Suppressor macrophage treated with lipopolysaccharide for 1 hour (primary cell): ENCODE data around the gene OR52I1.

Source experiments
- DNase-seq, 3 donors: peaks; one replicate each; pipeline ENCODE4 v3.0.0-alpha.2; 2020 to 2022

The OR52I1 gene, protein sequence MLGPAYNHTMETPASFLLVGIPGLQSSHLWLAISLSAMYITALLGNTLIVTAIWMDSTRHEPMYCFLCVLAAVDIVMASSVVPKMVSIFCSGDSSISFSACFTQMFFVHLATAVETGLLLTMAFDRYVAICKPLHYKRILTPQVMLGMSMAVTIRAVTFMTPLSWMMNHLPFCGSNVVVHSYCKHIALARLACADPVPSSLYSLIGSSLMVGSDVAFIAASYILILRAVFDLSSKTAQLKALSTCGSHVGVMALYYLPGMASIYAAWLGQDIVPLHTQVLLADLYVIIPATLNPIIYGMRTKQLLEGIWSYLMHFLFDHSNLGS

DNA sequence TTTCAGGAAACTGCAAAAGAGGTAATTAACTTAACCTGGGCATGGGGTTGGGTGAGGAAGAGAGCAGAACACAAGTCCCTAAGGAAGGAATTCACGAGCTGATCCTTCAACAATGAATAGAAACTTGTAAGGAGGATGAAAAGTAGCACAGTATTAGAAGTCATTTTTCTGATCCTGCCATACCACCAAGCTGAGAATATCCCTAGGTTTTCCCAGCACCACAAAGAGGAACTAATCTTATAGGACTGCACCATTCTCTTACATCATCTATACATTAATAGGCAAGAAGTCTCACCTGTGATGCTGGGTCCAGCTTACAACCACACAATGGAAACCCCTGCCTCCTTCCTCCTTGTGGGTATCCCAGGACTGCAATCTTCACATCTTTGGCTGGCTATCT is at the start of gene OR52I1:
OR52I1 (plus strand) TSS at position 301 of the 400 bp plus-strand sequence; CDS start at position 301, 0 bp downstream.
- no peak for DNase-seq

DNA sequence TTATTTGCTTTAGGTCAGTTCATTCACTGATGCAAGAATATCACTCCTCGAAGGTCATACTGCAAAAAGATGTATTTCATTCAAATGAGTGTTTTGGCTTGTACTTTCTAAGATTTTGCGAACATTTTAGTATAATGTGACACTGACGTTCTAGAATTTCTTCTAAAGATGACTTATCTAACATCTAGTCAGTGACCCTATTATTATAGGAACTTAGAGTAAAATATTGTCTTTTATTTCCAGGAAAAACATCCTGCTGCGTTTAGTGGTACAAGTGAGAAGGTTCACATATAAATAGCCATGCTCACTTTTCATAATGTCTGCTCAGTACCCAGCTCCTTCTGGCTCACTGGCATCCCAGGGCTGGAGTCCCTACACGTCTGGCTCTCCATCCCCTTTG is 48.9 kb upstream of the OR52I1 start, which contains the start of gene OR52M1:
OR52M1 (plus strand) TSS at position 301 of the 400 bp plus-strand sequence; CDS start at position 301, 0 bp downstream.
- no peak for DNase-seq

DNA sequence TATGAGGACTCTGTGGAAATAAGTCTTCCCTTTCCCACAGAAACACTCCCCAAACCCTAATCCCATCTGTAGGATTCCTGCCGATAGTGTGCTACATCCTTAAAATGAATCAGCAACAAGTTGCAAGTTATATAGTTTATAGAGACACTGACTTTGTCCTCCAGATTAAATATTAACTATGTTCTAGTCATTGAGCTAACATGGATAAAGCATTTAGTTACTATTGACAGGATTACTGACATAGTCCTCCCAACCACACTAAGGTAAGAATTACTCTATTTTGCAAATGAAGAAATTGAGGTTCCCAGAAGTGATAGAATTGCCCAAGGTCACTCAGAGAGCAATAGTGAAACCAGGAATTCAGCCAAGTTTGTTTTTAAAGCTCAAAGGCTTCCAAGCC is 47.0 kb upstream of the OR52I1 start:
- DNase-seq = no peak

DNA sequence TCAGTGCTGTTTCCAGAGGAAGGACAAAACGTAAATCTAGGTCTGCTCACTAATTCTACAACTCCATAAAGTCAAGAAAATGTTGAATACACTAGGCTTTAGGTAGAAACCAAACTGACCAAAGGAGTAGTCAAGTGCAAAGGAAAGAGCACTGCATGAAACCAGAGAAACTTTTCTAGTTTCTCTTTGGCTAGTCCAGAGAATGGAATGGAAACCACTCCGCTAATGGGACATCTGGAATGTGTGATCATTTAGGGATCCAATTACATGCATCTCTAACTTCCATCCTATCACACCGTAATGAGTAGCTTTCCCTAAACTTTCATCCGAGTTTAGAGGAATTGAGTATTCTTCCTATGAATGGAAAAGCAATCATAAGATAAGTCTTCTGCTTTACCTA is 46.4 kb upstream of the OR52I1 start:
- DNase-seq = no peak

DNA sequence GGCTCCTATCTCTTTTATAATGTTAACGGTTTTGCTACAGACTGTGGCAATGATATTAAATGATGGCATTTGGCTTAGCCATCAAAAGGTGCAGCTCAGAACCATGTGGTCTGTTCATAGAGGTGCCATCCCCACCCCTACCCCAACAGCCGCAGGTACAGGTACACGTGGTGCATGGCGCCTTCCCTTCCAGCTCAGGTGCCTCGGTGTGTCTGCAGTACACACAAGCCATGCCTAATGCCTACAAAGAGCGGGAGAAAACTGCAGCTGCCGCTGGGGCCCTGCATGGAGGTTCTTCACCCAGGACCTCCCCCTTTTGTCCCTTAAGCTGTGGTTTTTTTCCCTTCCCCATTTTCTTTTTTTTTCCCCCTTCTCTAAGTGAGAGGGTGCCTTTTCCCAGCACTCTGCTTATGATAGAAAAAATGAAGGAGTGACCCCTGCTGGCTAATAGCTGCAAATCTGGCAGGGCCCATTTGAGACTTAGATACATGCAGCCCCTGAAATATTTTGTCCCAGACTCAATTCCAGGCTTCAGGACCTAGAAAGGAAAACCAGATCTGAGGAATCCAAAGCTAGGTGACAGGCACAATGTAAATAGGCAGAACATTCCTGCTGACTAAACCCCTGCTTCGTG is 42.4 kb upstream of the OR52I1 start:
- peak; percentile 21 to 43 (median 37) for DNase-seq

DNA sequence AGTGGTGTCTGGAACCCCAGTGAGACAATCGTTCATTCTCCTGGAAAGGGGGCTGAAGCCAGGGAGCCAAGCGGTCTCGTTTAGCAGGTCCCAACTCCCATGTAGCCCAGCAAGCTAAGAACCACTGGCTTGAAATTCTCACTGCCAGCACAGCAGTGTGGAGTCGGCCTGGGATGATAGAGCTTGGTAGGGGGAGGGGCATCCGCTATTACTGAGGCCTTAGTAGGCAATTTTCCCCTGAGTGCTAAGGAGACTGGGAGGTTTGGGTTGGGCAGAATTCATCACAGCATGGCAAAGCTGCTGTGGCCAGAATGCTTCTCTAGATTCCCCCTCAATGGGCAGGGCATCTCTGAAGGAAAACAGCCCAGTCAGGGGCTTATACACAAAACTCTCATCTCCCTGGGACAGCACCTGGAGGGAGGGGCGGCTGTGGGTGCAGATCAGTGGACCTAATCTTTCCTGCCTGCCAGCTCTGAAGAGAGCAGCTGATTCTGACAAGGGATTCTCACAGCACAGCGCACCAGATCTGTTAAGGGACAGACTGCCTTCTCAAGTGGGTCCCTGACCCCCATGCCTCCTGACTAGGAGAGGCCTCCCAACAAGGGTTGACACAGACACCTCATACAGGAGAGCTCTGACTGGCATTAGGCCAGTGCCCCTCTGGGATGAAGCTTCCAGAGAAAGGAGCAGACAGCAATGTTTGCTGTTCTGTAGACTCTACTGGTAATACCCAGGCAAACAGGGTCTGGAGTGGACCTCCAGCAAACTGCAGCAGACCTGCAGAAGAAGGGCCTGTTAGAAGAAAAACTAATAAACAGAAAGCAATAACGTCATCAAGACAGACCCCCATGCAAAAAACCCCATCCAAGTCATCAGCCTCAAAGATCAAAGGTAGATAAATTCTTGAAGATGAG is 34.1 kb upstream of the OR52I1 start:
- DNase-seq = no peak

GRCh38 chr11:4560467-4560866 is 33.4 kb upstream of the OR52I1 start:
- DNase-seq = no peak

- DNase-seq = no peak
Measured at GRCh38 chr11:4565371-4565770, 28.5 kb upstream of the OR52I1 start.

GRCh38 chr11:4569075-4569474 is 24.8 kb upstream of the OR52I1 start:
- DNase-seq = no peak

- no peak for DNase-seq
Measured at GRCh38 chr11:4576880-4577279, 17.0 kb upstream of the OR52I1 start.

DNA sequence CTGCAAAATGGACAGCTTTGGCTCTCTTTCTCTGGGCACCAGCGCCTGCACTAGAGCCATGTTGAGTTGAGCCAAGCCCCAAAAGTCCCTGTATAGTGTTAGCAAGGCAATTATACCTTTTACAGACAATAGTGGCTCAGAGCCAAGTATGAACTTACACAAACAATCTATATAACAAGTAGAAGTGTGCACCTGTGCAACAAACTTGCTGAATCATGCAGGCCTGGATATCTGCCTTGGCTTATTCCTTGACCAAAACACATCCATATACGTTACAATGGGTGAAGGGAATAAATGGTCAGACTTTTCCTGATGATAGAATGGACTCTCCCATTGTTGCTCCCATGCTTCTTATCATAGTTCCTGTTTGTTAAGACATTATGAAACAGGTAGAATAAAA is 16.1 kb upstream of the OR52I1 start:
- no peak for DNase-seq

- no peak for DNase-seq
Measured at GRCh38 chr11:4578624-4579023, 15.2 kb upstream of the OR52I1 start.

- DNase-seq = no peak
Measured at GRCh38 chr11:4580124-4580523, 13.7 kb upstream of the OR52I1 start.

- DNase-seq = no peak
Measured at GRCh38 chr11:4581443-4581842, 12.4 kb upstream of the OR52I1 start, which contains the start of gene OR52I2. OR52I2 (plus strand) TSS chr11:4581743.

DNA sequence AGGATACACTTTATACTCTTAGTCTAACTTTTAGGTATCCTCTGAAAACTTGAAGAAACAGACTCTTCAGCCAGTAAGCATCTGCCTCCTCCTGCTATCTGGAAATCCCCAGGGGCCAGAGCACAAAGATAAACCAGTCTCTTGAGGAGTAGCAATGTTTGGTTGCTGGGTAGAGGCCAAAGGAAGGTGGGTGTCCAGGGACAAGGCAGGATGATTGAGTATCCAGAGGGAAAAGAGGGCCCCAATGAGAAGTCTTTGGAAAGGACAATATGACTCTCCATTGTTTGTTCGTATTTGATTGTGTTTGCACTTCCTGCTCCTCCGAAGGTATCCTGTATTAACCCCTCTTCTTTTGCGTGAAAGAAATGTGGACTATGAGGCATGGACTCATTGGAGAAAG is 4.8 kb upstream of the OR52I1 start:
- DNase-seq = no peak

DNA sequence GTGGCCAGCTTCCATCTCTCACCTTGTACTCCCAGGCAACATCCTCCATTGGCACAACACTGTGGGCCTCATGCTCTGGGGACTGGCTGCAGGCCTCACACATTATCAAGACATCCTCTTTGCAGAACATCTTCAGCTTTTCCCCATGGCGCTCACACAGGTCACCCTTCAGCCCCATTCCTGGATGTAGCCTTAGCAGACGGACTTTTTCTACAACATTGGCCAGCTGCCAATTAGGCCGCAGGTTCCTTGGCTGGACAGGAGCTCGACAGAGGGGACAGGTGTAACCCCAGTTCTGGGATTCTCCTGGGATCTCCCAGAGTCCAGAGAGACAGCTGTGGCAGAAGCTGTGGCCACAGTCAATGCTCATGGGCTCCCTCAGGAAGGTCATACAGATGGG is 11.2 kb downstream of the OR52I1 start:
- no peak for DNase-seq

- no peak for DNase-seq
Measured at GRCh38 chr11:4606231-4607015, 12.6 kb downstream of the OR52I1 start.

GRCh38 chr11:4607096-4607495 is 13.3 kb downstream of the OR52I1 start:
- peak; percentile 33 to 48 (median 39) for DNase-seq

DNA sequence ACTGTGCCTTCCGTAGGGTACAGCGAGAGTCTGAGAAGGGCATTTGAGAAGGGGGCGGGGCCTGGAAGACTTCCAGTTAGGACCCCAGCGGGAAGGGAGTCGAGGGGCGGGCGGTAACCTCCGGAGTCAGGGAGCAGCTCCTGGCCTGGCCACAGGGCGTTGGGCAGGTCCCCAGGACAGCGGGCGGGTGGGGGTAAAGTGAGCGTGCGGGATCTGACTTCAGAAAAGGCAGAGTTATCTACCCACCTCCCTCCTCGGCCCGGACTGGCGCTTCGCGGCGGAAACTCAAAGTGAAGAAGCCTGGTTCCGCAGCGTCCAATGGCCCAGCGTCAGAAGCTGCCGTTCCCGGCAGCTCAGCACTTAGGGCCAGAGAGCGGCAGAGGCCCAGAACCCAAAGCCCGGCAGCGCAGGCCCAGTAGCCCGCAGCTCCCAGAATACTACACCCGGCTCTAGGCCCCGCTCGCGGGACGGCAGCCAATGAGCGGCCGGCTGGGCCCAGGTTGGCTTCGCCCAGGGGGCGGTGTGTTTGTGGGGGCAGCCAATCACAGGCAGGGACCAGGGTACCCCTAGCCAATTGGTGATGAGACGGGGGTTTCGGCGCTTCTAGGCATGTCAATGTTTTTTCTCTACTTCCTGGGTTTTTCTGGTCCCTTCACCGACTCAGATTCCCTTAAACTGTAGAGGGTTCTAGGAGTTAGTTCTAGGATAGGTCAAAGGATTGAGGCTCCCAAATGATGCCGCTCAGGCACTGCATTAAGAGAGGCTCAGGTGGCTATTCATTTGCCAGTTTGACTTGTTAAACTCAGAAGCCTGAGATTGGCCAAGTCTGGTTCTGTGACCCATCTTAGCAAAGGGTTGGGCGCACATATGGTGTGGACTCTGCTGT is 14.2 kb downstream of the OR52I1 start, which contains the start of gene TRIM68:
TRIM68 (minus strand) TSS at position 451 of the 886 bp plus-strand sequence. CDS start 2,727 bp downstream, outside the sequence.
- peak; percentile 95 to 97 (median 97) for DNase-seq

GRCh38 chr11:4610258-4610935 is 16.6 kb downstream of the OR52I1 start:
- DNase-seq = peak; percentile 48 to 64 (median 58)

DNA sequence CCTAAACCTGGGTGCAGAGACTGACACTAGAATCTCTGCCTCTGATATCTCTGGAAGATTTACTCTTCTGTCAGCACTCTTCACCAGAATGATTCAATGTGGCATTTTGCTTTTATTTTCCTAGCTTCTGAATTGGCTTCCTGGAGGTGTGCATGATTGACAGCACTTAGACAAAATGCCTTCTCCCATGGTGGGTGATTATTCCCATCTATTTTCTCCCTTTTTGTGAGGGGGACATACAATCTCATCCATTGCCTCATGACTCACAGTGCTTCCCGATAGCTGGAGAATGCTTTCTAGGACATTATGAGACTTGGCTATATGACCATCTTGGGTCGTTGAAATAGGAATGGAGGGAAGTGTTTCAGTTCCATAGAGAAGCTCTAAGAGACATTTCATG is 18.1 kb downstream of the OR52I1 start:
- DNase-seq = no peak
